Measurements from ENCODE around the gene RAB5B. TPM values are rescaled to one million over a fixed set of nuclear protein-coding genes. Genes with fewer than 3 reads are reported as not detected.
A peak's percentile ranks its signal among the peaks of the same experiment; 100 is the strongest.

The RAB5B gene
- total RNA-seq, 1 donor, result 25.1 TPM

DNA sequence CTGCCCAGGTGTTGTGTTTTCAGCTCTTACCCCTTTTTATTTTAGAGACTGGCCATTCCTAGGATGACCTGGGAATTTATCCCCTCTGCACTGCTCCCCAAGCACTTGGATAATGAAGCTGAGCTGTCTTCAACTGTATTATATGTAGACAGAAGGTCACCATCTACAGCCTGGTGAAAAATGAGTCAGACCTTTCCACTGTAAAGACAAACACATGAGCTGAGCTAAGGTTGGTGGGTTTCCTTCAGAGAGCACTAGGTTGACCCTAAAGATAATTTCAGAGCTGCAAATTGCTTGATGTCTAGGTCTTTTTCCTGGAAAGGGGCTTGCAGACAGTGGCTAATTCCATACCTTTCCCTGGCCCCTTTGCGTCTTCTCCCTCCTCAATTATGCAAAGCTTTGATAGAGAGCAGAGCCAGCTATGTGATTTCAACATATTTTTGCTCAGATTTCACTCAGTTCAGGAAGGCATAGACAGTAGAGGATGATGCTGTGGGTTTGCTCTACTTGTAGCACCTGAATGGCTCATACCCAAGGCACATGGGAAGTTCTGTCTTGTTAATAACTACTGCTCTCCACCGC, 37.7 kb downstream of the RAB5B start:
- Histone ChIP-seq H3K4me3 (ENCODE audit: low read length) (no peak overlapping the region), H3K9me3 (ENCODE audit: low read depth, low read length) (no peaks in the 10 kb centered on the region), H3K4me1 (ENCODE audit: insufficient read depth, low read length) (peaks cover 10% of the 10 kb centered on the region), H3K27me3 (ENCODE audit: insufficient read depth, low read length) (no peaks in the 10 kb centered on the region)

DNA sequence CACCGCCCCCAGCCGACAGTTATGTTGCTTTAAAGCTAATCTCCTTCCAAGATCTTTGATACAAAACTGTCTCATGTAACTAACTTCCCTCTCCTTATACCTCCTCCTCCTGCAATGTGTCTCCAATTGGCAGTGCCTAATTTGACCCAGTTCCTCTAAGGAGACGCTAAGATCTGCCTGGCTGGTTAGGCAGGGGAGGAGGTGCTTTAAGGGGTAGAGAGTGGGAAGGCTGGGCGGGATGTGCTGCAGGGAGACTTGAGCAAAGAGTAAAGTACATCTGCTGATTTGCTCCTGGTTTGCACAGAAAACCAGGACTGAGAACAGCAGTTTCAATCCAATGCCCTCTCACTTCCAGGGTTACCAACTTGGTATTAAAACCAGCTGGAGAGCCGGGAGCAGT, 39.6 kb downstream of the RAB5B start:
- Histone ChIP-seq H3K4me3 (ENCODE audit: low read length) (no peak overlapping the region), H3K9me3 (ENCODE audit: low read depth, low read length) (no peaks in the 10 kb centered on the region), H3K4me1 (ENCODE audit: insufficient read depth, low read length) (no peaks in the 10 kb centered on the region)

DNA sequence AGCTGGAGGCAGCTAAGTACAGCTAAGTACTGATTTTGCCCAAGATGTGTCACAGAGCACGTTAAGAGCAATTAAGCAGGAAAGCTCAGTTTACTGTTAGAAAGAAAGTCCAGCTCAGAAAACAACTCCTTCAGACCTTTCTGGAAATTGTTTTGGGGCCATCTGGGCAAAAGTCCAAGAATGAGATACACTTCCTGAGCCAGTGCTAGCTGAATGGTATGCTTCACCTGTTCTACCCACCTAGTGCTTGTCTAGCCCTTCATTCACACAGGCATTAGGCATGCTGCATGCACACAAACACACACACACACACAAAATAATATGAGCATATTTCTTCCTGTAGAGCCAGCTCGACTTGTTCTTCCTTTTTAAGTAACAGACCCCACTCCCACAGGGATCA, 40.3 kb downstream of the RAB5B start:
- H3K4me1 ChIP-seq (ENCODE audit: insufficient read depth, low read length), result no peaks in the 10 kb centered on the region
- no peaks in the 10 kb centered on the region for H3K9me3 ChIP-seq (ENCODE audit: low read depth, low read length)
- H3K27me3 ChIP-seq (ENCODE audit: insufficient read depth, low read length), result no peaks in the 10 kb centered on the region
- H3K4me3 ChIP-seq (ENCODE audit: low read length), result no peak overlapping the region

More for the DNA sequence above, 39.6 kb downstream of the RAB5B start:
- no peaks in the 10 kb centered on the region for H3K27me3 ChIP-seq (ENCODE audit: insufficient read depth, low read length)

- H3K27me3 ChIP-seq (ENCODE audit: insufficient read depth, low read length), result no peaks in the 10 kb centered on the region
- peaks cover 22% of the 10 kb centered on the region for H3K4me1 ChIP-seq (ENCODE audit: insufficient read depth, low read length)
- no peak overlapping the region for H3K4me3 ChIP-seq (ENCODE audit: low read length)
- no peaks in the 10 kb centered on the region for H3K9me3 ChIP-seq (ENCODE audit: low read depth, low read length)
Observed at GRCh38 chr12:56017181-56017580, 43.3 kb downstream of the RAB5B start.

- H3K9me3 ChIP-seq (ENCODE audit: low read depth, low read length), result no peaks in the 10 kb centered on the region
- H3K4me3 ChIP-seq (ENCODE audit: low read length), result no peak overlapping the region
- H3K4me1 ChIP-seq (ENCODE audit: insufficient read depth, low read length), result peaks cover 25% of the 10 kb centered on the region
- no peaks in the 10 kb centered on the region for H3K27me3 ChIP-seq (ENCODE audit: insufficient read depth, low read length)
Observed at GRCh38 chr12:56018356-56018755, 44.5 kb downstream of the RAB5B start.

DNA sequence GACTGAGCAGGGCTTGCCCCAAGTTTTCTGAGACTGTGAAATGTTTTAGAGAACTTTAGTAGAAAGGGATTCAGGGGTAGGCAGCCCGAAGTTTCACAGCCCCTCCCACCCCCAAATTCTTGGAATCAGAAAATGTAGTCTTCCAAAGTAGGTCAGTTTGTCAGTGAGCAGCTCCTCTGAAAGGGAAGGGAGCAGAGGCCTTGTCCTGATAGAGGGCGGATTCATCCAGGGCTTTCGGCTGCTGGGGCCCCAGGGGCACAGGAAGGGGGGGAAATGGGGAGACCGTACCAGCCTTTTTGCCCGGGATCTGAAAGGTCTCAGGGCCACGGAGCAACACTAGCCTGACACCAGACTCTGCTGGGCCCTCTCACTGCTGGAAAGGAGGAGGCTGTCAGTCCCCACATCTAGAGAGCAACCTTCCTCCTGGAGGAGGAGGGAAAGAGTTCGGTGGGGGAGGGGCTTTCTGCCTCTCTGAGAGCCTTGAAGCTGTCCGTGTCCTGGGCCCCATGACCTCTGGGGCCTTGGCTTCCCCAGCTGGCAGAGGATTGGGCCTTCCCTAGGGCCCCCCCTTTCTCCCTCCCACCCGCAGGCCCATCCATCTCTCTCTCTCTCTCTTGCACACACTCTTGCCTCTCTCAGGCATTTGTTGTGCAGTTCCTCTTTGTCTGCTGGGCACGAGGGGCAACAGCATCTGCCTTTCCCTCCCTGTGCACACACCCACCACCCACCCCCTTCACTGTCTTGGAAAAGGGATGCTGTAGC, 46.7 kb downstream of the RAB5B start, which contains the start of gene IKZF4:
TSS of gene IKZF4 (plus strand) at position 621 of the 762 bp plus-strand sequence. CDS start 451 bp downstream, outside the sequence.
- Histone ChIP-seq H3K4me3 (ENCODE audit: low read length) (peak within 1 kb of the TSS; percentile 18), H3K27me3 (ENCODE audit: insufficient read depth, low read length) (no peaks in the 10 kb centered on the region), H3K9me3 (ENCODE audit: low read depth, low read length) (no peaks in the 10 kb centered on the region), H3K4me1 (ENCODE audit: insufficient read depth, low read length) (peaks cover 25% of the 10 kb centered on the region)

DNA sequence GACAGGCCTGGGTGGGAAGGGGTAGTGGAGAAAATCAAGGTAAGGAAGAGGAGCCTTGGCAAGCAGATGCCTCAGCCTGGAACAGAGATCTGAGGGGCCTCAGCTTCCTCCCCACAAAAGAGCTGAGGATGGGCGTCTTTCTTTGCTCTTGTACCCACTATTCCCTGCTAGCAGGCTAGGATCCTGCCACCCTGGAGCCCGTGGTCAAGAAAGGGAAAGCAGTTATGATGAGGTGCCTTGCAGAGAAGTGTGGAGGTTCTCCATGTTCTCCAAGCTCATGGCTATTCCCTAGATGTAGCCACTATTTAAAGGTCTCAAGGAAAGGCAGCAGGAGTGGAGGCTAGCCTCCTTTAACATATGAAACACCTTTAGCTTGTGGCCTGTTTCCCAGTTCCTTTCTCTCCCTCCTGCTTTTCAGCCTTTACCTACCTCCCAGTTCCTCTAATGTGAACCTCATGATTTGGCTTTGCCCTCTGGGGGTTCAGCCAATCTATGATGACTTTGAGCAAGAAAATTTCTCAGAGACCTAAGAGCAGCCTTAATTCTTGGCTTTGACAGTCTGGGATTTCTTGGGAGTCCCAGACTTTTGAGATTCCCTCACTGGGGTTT, 48.1 kb downstream of the RAB5B start:
- Histone ChIP-seq H3K4me1 (ENCODE audit: insufficient read depth, low read length) (peaks cover 25% of the 10 kb centered on the region), H3K4me3 (ENCODE audit: low read length) (no peak overlapping the region), H3K9me3 (ENCODE audit: low read depth, low read length) (no peaks in the 10 kb centered on the region), H3K27me3 (ENCODE audit: insufficient read depth, low read length) (no peaks in the 10 kb centered on the region)

DNA sequence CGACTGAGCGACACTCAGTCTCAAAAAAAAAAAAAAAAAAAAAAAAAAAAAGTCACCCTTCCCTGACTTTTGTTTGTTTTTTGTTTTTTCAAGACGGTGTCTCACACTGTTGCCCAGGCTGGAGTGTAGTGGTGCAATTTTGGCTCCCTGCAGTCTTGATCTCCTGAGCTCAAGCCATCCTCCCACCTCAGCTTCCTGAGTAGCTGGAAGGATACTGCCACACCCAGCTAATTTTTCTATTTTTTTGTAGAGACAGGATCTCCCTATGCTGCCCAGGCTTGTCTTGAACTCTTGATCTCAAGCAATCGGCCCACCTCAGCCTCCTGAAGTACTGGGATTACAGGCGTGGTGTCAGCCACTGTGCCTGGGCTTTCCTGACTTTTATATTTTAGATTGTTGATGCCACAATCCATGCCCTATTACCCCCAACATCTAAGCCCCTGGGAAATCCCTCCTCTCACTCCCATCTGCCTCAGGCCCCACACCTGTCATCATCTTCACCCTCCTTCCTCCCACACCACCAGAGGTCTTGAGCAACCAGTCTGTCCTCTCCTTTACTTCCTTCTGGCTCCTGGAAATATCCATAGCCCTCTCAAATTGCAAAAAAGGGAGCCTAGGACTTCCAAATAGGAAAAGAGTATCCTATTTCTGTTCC, 54.8 kb downstream of the RAB5B start:
- Histone ChIP-seq H3K4me3 (ENCODE audit: low read length) (no peak overlapping the region), H3K4me1 (ENCODE audit: insufficient read depth, low read length) (peaks cover 8% of the 10 kb centered on the region), H3K9me3 (ENCODE audit: low read depth, low read length) (no peaks in the 10 kb centered on the region), H3K27me3 (ENCODE audit: insufficient read depth, low read length) (no peaks in the 10 kb centered on the region)

GRCh38 chr12:56029166-56029519, 55.3 kb downstream of the RAB5B start:
- Histone ChIP-seq H3K4me3 (ENCODE audit: low read length) (no peak overlapping the region), H3K9me3 (ENCODE audit: low read depth, low read length) (no peaks in the 10 kb centered on the region), H3K27me3 (ENCODE audit: insufficient read depth, low read length) (no peaks in the 10 kb centered on the region), H3K4me1 (ENCODE audit: insufficient read depth, low read length) (peaks cover 8% of the 10 kb centered on the region)

DNA sequence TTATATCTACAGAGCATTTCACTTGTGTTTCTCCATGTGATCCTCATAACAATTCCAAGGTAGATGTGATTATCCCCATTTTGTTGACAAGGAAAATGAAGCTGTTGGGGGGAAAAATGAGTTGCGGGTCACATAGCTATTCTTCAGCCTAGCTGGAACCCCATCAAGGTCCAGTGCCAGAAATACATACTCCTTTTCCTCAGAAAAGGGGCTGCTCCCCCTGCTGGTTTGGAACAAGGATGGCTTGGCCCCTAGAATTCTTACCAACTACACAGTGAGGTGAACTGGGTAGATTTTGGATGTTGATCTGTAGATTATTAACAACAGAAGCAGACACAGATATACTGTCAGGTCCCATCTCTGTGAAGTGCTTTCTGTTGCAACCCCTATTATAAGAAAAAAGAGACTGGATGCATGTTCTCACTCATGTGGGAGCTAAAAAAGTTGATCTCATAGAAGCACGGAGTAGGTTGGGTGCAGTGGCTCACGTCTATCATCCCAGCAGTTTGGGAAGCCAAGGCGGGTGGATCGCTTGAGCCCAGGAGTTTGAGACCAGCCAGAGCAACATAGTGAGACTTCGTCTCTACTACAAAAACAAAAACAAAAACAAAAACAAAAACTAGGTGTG, 55.9 kb downstream of the RAB5B start:
- Histone ChIP-seq H3K27me3 (ENCODE audit: insufficient read depth, low read length) (no peaks in the 10 kb centered on the region), H3K4me1 (ENCODE audit: insufficient read depth, low read length) (peaks cover 8% of the 10 kb centered on the region), H3K9me3 (ENCODE audit: low read depth, low read length) (no peaks in the 10 kb centered on the region), H3K4me3 (ENCODE audit: low read length) (no peak overlapping the region)

- H3K4me3 ChIP-seq (ENCODE audit: low read length), result no peak overlapping the region
Observed at GRCh38 chr12:56031987-56032386, 58.1 kb downstream of the RAB5B start.

GRCh38 chr12:56034586-56035332, 60.9 kb downstream of the RAB5B start:
- Histone ChIP-seq H3K4me1 (ENCODE audit: insufficient read depth, low read length) (peaks cover 8% of the 10 kb centered on the region), H3K9me3 (ENCODE audit: low read depth, low read length) (no peaks in the 10 kb centered on the region), H3K27me3 (ENCODE audit: insufficient read depth, low read length) (no peaks in the 10 kb centered on the region), H3K4me3 (ENCODE audit: low read length) (no peak overlapping the region)

More at GRCh38 chr12:56031987-56032386, 58.1 kb downstream of the RAB5B start:
- Histone ChIP-seq H3K9me3 (ENCODE audit: low read depth, low read length) (no peaks in the 10 kb centered on the region), H3K4me1 (ENCODE audit: insufficient read depth, low read length) (peaks cover 8% of the 10 kb centered on the region), H3K27me3 (ENCODE audit: insufficient read depth, low read length) (no peaks in the 10 kb centered on the region)

GRCh38 chr12:56037161-56037560, 63.3 kb downstream of the RAB5B start:
- Histone ChIP-seq H3K27me3 (ENCODE audit: insufficient read depth, low read length) (no peaks in the 10 kb centered on the region), H3K9me3 (ENCODE audit: low read depth, low read length) (no peaks in the 10 kb centered on the region), H3K4me1 (ENCODE audit: insufficient read depth, low read length) (peaks cover 11% of the 10 kb centered on the region), H3K4me3 (ENCODE audit: low read length) (no peak overlapping the region)

- H3K4me1 ChIP-seq (ENCODE audit: insufficient read depth, low read length), result peaks cover 16% of the 10 kb centered on the region
- H3K9me3 ChIP-seq (ENCODE audit: low read depth, low read length), result no peaks in the 10 kb centered on the region
- no peak overlapping the region for H3K4me3 ChIP-seq (ENCODE audit: low read length)
- H3K27me3 ChIP-seq (ENCODE audit: insufficient read depth, low read length), result no peaks in the 10 kb centered on the region
Observed at GRCh38 chr12:56038022-56038655, 64.3 kb downstream of the RAB5B start.
